Inferior parietal cortex (tissue), 1 donor: ENCODE measurements around the gene ZC2HC1B.

ENCODE experiments used
- DNase-seq: peaks from one replicate; pipeline ENCODE4 v3.0.0-alpha.2; 2016; ENCODE audit errors: extremely low spot score

The ZC2HC1B gene

DNA sequence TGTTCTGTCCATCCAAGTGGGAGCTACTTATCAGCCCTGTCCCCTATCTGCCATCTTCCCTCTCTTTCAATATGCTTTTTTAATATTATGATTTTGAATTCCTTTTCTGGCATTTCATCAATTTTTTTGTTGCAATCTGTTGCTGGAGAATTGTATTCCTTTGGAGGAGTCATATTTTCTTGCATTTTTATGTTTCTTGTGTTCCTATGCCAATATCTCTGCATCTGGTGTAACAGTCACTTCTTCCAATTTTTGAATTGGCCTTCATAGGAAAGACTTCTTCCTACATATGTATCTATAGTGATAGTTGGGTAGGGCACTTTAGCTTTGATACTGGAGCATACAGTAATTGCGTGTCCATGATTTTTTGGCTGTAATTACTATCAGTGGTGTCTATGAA, 70.1 kb downstream of the ZC2HC1B start:
- no peak for DNase-seq

GRCh38 chr6:143934867-143935266, 70.6 kb downstream of the ZC2HC1B start:
- DNase-seq, result no peak

DNA sequence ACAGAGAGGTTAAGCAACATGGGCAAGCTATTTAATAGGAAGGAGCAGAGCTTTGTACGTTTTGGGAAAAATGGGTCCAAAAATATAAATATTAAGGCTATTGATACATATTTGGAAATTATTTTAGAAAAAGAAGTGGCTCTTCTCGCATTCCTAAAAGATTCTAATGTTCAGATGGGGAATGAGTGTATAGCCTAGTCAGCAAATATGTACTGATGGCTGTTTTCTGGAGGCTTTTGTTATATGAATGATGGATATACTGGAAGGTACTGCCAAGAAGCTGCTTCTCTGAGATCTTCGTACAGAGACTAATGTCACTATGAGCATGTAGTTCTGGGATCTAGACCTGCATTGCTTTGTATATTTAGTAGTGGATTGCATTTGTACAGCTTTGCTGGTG, 72.1 kb downstream of the ZC2HC1B start:
- no peak for DNase-seq

- no peak for DNase-seq
Measured at GRCh38 chr6:143936778-143937667, 72.7 kb downstream of the ZC2HC1B start.

- DNase-seq, result no peak
Measured at GRCh38 chr6:143937668-143937970, 73.3 kb downstream of the ZC2HC1B start.

GRCh38 chr6:143939364-143939763, 75.1 kb downstream of the ZC2HC1B start:
- no peak for DNase-seq

DNA sequence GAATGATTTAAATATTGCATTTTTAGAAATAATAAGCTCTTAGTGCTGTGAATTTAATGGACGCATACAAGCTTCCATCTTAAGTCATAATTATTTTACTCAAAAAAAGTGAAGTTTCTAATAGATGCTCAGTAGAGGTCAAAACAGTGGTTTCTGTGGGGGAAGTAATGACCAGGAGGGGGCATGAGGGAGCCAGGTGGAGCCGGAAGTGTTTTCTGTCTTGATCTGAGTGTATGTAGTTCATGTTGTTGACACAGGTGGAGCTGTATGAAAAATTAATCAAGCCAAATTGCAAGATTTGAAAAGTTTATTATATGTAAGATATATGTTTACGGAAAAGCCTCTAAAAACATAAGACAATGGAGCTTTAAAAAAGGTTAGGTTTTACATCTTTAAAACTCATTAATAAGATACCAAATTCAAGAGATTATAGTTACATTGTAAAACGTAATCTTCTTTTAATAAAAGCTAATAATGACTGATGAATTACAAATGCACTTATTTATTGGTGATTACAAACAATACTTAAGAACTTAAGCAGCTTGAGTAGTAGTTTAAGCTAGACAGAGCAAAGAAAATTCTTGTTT, 75.8 kb downstream of the ZC2HC1B start:
- DNase-seq, result no peak

GRCh38 chr6:143941852-143942627, 77.8 kb downstream of the ZC2HC1B start:
- DNase-seq, result peak; percentile 29

DNA sequence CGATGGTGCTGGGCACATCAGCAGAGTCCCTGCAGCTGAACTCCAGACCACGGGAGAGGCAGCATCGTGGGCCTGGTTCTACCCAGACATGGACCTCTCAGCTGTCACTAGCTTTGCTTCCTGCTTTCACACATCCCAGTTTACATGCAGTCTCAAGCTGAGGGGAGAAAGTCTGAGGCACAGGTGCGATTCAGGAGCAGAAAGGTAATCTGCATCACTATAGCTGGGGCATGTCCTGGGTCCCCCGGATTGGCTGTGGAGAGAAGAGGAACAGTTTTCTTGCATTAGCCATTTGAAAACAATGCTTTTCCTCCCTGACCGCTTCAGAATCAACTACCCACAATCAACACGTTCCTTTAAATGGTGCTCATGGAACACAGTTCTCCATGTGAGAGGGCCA, 83.9 kb downstream of the ZC2HC1B start:
- DNase-seq, result no peak

- DNase-seq, result no peak
Measured at GRCh38 chr6:143949535-143949934, 85.3 kb downstream of the ZC2HC1B start.

GRCh38 chr6:143949962-143950361, 85.7 kb downstream of the ZC2HC1B start:
- no peak for DNase-seq

- no peak for DNase-seq
Measured at GRCh38 chr6:143950875-143951274, 86.6 kb downstream of the ZC2HC1B start.

DNA sequence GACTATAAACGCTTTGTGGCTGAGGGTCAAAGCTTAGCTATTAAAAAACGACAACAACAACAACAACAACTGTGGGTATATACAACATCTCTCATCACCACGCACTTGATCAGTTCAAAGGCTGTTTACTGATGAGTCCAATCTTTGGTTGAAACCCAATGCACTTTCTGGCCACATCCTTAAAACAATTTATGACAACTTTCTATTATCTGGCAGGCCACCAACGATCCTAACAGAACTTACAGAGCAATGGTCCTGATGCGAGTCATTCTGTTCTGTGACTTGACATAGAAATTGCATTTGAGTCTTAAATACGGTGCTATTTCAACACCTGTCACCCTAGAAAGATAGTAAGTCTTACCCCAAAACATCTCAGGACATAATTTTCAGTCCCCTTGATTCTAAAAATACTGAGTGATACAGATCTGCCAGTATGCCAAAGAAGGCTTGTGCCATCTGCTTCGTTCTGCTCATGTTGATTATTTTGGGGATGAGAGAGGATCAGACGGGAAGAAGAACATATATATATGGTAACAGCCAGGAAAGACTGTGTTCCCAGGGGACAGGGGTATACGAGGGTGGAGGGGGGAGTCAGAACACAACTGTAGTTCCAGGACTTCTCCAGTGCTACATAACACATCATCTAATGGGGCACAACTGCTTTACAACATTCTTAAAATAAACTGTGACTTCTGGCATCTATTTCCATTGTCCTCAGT, 87.9 kb downstream of the ZC2HC1B start:
- DNase-seq, result peak; percentile 62

- no peak for DNase-seq
Measured at GRCh38 chr6:143952947-143953701, 88.8 kb downstream of the ZC2HC1B start.

DNA sequence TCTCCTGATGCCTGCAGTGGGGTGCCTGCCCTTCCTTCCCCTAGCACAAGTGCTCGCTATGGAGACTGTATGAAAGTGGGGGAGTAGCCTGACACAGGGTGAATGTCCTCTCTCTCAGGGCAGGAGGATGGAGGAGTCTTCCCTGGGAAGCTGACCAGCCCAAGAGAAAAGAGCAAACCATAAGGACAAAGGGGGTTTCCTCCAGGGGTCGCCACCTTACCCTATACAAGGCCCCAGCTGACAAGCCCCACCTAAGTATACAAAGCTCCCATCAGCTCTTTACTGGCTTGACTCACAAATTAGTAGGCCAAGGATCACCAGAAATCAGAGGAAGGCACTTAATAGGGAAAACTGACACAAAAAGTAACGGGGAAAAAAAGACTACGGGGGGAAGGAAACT, 89.6 kb downstream of the ZC2HC1B start:
- DNase-seq, result no peak

DNA sequence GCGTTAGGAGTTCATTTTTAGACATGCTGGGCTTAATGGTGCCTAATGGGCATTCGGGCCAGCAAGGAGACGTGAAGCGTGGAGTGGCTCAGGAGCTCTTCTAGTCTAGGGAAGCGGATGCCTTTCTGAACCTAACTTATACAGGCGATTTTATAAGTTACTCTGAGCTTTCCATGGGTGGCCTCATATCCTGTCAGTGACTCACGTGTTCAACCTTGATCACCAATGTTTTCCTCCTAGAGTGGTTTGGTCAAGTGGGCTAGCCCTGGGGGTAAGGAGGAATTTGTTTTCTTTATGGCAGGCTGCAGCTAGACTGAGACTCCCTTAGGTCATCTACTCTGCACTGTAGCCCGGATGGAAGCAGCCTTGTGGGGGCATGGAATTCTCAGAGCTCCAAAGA, 91.7 kb downstream of the ZC2HC1B start:
- no peak for DNase-seq

- no peak for DNase-seq
Measured at GRCh38 chr6:143957679-143958274, 93.5 kb downstream of the ZC2HC1B start.

DNA sequence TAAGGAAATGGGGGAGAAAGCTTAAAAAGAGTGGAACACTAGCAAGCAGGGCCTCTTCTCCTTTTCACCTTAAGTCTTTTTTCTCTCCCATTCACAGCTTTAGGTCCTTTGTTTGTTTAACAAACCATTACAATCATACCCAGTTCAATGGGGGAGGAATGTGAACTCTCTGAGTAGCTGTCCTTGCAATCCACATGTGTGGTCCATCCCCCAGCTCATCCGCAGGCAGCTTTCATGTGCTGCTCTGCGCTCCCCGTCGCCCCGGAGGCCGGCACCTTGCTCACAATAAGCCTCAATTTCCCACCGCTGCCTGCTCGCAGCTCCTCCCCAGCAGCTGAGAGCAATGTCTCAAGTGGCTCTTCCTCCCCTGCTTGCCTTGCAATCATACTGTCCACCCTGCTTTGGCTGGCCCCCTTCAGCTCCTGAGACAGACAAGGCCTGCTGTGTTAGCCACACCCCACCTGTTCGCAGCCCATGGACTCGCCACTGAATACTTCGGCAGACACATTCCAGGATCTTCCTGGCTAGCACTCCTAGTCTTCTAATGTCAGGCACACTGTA, 94.6 kb downstream of the ZC2HC1B start:
- DNase-seq, result no peak

GRCh38 chr6:143959927-143960326, 95.7 kb downstream of the ZC2HC1B start:
- no peak for DNase-seq

GRCh38 chr6:143961066-143961465, 96.8 kb downstream of the ZC2HC1B start:
- DNase-seq, result no peak
